ENCODE results near the gene SREK1.

The SREK1 gene

DNA sequence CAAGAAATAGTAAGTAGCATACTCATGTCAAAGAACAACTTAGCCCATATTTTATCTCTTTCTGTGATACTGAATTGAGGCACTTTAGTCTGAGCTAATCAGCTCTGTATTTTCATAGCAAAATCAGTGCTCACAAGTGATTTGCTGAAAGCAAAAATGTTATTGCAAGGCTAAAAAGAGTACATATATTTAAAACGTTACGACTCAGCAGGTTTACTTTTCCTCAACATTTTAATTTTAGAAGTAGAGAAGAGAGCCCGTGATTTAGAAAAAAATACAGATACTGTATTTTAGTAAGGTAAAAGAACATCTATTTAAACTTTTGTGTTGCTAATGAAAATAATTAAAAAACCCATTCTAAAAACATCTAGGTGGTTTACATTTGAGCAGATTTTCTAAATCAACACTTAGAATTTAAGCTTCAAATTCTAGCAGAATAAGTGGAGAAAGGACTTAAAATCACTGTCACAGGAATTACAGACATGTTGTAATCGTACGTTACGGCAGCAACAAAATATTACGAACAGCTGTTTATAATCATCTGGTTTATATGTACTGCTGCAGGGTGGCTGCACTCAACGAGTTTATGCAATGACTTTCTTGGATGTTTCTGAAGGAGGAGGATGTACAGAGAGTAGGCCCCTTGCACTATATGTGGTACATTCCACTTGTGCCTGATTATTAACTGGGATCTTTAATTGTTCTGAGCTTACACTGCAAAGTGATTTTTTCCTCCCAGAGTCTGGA is 20.1 kb downstream of the SREK1 start:
- no peak for DNase-seq
- no peak for ATAC-seq

DNA sequence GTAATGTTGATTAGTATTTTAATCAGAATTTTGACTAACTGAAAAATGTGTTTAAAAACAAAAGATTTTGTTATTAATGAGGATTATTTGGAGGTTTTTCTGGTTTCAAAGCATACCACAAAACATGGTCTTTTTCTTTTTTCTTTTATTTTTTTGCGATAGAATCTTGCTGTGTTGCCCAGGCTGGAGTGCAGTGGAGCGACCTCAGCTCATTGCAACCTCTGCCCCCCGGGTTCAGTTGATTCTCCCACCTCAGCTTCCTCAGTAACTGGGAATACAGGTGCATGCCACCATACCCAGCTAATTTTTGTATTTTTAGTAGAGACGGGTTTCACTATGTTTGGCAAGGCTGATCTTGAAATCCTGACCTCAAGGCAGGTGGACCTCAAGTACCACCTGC is 24.1 kb downstream of the SREK1 start:
- ATAC-seq (no peak), DNase-seq (no peak)

DNA sequence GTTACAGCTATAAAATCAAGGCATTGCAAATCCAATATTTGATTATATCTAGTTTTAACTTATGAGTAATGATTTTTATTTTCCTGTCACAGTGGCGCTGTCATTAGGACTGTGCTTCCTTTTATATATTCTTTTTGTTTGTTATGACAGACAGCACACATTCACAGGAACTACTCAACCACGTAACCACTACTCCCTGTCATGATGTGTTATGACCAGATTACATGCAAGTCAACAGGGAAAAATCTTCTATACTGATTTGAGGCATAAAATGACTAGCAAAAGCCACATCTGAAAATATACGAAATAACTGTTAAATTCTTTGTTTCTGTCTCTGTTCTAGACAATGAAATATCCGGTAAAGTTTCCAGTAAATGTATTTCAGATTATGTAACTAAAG is 25.4 kb downstream of the SREK1 start:
- no peak for DNase-seq
- peak; percentile 74 for ATAC-seq

DNA sequence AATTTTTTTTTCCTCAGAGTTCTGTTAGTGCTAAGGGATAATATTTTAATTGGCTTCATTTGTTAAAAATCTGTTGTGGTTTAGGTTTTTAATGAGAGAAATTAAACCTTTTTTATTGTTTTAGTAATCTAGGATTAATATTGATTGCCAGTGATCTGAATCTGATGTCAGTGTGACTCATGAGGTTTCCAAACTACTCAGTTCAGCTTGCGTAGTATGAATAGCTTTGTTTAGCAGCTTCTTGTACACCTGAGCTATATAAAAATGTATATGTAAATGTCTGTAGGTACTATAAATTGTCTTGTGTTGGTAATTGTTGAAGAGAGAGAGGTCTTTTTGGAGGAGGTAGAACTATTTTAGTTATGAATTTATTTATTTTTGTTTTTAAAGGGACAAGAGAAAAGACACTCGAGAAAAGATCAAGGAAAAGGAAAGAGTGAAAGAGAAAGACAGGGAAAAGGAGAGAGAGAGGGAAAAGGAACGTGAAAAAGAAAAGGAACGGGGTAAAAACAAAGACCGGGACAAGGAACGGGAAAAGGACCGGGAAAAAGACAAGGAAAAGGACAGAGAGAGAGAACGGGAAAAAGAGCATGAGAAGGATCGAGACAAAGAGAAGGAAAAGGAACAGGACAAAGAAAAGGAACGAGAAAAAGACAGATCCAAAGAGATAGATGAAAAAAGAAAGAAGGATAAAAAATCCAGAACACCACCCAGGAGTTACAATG is 26.3 kb downstream of the SREK1 start:
- no peak for ATAC-seq
- DNase-seq, result no peak

DNA sequence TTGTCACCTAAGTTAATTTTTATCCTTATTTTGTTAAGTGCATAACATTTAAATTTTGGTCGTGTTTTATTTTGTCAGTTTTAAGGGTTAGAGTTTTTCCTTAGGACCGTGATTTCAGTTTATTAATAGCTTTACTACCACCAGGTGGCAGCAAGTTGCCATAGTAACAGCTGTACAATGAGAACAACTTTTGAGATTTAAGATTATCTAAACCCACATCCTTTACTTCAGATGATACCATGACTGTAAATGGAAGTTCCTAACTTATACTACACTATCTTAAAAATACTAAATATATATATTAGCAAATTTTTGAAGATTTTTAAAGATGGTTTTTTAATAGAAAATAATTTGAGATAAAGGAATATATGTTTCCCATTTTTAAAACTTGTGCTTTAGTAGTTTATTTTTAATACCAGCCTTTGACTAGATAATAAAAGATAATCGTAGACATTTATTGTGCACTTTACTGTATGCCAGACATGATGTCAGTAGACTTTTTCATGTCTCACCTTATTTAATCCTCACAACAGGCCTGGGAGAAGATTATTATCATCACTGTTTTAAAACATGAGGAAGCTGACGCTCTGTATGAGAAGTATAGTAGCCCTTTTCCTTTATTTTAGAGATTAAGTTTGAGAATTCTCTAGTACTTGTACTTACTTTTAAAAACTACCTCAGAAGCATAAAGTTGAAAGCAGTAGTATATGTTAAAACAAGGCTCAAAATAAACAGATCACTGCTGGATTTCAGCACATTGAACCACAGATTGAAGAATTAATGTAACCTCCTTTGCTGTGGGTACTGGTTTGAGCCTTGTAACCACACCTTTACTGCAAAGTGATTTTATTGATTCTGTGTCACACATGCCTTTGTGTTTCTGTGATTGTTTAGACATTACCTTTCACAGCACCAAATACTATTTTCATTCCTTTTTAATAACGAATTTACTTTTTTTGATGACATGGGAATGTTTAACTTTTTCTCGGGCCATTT is 27.5 kb downstream of the SREK1 start:
- DNase-seq (peak; percentile 38), ATAC-seq (no peak)

DNA sequence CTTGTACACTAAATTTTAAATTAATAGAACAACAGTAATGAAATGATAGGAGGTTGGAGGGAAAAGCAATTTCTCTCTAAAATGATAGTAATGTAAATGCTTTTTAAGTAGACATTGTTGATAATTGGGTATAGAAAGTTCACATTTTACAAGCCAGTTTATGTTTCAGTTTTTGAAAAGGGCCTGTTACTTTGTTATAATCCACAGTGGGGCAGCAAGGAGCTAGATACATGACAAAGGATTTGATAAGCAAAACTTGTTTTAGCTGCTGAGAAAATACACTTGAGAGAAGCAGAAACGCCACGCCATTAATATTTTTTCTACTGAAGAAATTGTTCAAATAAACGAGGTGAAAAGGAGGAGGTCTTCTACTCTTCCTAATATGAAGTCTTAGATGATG is 30.2 kb downstream of the SREK1 start:
- ATAC-seq, result no peak
- DNase-seq, result no peak

DNA sequence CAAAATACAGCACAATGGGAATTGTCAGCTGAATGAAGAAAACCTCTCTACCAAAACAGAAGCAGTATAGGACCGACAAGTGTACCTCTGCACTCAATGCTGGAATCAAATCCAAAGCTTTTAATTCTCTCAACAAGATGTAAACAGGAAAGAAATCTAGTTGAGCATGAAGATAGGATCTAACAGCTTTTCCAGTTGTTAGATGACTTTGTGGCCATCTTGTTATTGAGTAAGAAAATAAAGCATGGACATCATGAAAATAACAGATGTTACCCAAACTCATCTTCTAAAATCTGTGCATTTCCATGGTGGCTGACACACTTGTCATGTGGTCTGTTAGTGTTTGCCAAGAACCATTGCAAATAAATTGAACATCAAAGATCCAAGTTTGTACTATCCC is 34.7 kb downstream of the SREK1 start:
- ATAC-seq (no peak), DNase-seq (no peak)

DNA sequence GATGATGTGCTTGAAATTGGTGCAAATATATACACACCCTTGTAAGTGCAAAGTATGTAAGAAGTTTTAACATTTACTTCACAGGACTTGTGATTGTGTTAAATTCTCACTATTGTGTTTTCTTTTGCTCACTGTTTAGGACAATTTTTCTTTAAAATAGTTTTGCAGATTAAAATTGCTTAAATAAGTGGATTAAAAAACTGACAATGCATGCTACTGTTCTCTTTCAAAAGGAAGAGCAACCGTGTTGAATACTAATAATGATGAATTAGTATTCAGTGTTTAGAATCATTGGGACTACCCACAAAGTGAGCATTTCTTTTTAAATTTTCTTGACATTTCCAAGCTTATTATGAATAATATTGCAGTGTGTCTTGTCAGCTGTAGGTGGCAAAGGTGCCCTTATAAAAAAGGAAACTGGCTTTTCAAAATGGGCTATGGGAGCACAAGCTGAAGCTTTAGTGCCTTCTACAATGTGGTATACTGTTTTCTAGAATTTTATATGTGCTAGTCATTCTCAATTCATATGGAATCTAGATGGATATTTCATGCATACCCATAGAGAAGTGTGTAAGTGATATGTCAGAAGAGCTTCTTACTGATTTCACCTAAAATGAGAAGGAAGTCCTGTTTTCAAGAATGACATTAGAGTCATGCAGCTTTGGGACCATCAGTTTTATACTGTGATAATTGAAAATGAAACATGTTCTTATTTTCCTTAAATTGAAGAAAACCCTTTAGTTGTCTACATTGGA is 35.4 kb downstream of the SREK1 start:
- ATAC-seq, result no peak

DNA sequence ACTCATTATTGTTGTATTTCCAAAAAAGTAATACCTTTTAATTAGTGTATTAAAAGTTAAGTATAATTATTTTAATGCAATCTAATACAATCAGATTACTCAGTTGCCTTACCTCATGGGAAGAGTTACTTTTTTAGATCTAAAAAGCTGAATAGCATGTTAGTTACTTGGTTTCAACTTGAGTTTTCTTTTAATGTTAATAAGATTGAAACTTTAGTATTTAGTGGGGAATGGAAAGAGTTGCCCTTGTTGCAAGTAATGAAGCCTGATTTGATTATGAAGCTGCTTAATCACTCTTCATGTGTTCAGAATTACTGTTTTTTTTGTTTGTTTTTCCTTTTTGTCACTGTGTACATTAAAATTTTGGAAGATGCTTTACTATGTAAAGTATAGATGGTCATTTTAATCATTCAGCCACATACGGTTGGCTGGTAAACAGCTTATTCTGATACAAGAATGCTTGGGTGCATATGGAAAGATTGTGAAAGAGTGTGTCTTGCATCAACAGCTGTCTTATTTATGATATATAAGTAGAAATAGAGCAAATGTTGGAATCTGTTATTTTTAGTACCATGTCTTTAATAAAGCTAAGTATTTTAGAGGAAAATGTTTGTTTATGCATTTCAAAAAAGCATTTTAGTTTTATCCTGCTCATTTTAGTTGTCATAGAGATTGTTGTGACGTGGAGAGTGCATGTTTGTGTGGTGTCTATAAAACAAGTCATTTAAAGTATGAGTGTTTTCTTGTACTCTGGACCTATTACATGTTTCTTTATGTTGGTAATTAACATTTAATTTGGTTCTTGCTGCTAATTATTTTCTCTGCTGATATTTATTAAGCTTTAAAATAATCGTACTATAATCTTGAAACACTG is 36.4 kb downstream of the SREK1 start:
- ATAC-seq (no peak), DNase-seq (no peak)

More for the DNA sequence above, 35.4 kb downstream of the SREK1 start:
- DNase-seq, result no peak

DNA sequence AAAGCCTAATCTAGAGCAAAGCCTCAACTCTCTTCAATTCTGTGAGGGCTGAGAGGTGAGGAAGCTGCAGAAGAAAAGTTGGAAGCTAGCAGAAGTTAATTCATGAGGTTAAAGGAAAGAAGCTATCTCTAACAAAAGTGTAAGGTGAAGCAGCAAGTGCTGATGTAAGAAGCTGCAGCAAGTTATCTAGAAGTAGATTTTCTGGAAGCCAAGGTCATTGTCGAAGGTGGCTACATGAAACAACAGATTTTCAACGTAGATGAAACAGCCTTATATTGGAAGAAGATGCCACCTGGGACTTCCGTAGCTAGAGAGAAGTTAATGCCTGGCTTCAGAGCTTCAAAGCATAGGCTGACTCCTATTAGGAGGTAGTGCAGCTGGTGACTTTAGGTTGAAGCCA is 42.0 kb downstream of the SREK1 start:
- ATAC-seq, result no peak
- no peak for DNase-seq

DNA sequence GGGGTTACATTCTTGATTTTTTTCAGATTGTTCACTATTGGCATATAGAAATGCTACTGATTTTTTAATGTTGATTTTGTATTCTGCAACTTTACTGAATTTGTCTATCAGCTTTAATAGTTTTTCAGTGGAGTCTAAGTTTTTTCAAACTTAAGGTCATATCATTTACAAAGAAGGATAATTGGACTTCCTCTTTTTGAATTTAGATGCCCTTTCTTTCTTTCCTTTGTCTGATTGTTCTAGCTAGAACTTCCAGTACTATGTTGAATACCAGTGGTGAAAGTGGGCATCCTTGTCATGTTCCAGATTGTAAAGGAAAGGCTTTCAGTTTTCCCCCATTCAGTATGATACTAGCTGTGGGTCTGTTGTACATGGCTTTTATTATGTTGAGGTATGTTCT is 49.3 kb downstream of the SREK1 start:
- ATAC-seq (no peak), DNase-seq (no peak)

DNA sequence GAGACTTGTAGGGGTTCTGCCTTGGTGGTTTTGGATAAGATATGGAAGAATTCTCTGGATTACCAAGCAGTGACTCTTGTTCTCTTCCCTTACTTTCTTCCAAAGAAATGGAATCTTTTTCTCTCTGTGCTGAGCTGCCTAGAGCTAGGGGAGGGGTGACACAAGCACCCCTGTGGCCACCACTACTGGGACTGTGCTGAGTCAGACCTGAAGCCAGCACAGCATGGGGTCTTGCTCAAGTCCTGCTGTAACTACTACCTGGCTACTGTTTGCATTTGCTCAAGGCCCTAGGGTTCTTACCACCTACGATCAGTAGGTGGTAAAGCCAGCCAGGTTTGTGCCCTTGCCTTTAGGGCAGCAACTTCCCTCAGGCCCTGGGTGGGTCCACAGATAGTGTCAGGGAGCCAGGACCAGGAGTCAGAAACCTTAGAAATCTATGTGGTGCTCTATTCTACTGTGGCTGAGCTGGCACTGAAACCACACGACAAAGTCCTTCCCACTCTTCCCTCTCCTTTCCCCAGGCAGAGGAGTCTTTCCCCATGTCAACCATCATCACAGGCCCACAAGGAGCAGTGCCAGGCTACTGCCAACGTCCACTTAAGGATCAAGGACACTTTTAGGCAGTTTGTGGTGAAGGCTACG is 53.8 kb downstream of the SREK1 start:
- ATAC-seq (no peak), DNase-seq (no peak)

DNA sequence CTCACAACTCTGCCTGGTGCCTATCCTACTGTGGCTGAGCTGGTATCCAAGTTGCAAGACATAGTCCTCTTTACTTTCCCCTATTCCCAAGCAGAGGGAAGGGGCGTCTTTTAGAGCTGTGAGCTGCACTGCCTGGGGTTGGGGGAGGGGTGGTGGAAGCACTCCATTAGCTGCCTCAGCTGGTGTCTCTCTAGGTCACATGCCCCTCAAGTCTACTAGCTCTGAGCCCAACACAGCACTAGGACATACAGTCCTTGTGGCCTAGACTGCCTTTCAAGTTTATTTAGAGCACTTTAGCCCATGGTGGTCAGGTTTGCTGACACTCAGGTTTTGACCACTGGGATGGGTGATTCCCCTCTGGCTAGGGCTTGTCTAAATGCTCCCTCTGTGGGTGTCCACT is 54.7 kb downstream of the SREK1 start:
- no peak for DNase-seq
- no peak for ATAC-seq

DNA sequence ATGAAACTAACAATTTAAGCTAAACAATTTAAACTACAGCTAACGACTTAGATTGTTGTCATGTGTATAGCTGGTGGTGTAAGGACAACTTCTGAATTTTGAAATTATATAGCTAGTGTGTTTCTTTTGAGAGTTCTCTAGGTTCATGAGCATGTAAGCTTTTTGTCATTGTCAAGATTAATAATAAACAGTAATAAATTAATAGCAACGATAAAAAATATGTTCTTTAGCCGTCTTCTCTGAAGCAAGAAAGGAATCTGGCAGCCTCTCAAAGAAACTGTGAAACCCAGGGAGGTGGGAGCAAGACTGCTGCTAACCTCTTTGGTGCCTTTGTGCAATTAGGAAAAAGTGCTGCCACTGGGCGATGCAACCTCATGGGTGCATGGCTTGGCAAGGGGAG is 59.4 kb downstream of the SREK1 start:
- ATAC-seq (no peak), DNase-seq (no peak)

DNA sequence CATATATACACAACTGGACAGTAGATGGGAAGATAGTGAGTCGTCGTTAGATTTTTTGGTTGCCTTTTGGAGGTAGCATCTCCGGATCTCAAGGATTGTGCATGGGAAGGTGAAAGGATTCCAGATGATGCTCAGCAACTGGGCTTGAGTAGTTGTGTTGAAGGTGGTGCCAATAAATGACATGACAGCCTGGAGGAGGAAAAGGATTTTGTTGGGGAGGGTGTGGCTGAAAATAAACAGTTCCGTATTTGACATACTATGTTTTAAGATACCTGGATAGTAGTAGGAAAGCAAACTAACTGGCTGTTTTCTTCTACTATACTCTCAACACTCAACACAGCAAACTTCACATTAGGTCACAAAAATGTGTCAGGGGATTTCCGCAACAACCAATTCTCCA is 62.4 kb downstream of the SREK1 start:
- DNase-seq (no peak), ATAC-seq (no peak)

DNA sequence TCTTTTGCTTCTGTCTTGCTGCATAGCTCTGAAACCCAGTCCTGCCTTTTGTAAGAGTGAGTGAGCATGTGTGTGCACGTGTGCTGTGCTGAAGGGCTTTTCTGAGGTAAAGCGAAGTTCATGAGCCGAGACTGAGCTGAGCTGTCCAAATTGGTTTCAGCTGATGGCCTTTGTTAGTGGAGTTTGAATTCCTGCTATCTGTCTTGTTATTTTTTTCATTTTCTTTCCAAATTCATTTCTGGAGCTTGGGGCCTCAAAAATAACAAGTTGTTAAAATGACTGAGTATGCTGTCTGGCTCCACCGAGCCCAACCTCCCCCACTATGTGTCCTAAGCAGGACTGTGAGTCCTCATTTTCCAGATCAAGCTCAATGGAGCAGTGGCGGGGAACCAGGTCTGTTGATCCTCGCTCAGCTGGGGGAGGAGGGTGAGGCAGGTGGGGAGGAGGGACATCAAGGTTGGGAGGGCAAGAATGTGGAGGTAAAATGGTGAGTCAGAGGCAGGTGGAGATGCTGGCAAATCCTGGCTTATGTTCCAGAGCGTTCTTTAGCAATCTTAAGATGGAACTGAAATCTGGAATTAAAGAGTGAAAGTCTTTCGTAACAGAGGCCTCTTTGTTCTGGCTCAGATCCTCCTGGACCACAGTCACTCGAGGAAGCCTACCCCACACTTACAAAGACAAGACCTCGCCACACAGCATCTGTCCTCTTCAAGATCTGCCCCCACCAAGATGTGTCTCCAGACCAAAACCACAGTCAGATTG is 63.9 kb downstream of the SREK1 start:
- DNase-seq (no peak), ATAC-seq (no peak)

DNA sequence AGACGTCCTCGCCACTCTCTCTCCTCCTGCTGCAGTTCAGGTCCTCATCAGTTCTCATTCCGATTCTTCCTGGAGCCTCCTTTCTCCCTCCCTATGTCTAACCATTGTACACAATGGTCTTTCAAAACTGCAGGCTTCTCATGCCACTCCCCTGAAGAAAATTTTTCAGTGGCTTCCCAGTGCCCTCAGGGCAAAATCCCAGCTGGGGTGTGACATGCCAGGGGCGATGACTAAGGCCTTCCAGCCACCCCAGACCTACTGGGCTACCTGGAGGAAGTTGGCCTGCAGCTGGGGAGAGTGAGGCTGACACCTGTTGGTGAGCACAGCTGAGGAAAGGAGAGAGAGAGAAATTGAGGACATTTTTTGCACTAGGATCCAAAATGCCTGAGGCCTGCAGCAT is 65.2 kb downstream of the SREK1 start:
- peak; percentile 55 for ATAC-seq
- no peak for DNase-seq

DNA sequence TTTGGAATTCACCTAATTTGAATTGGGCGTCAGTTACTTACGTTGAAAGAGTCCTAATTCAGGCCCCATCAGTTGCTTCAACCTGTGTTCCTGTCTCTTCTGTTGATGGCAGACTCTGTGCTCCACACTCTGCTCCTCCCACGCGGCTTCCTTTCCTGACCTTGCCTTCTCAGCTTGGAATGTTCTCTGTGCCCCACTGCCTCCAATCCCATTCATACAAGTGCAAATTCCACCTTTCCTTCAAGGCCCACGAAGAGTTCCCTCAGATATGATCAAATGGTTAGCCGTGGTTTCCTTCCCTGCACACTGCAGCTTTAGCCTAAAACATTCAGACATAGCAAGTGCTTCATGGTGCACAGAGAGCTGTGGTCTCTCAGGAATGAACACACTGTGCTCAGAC is 65.7 kb downstream of the SREK1 start:
- DNase-seq, result no peak
- ATAC-seq, result no peak

DNA sequence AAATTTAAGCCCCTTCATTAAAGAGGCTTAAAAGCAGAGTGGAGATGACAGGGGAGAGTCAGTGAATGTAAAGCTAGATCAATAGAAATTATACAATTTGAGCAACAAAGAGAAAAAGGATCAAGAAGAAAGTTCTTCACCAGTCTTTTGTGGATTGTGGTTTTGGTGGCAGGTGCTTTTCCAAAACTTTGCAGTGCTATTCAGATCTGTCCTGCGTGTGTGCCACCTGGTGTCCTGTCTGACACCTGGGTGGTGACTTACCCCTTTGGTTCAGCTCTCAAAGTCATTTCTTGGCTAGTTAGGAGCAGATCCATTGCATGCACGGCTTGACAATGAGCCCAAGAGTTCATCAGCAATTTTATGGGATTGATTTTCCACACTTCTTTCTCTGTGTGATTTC is 69.4 kb downstream of the SREK1 start:
- ATAC-seq, result no peak
- DNase-seq, result no peak

DNA sequence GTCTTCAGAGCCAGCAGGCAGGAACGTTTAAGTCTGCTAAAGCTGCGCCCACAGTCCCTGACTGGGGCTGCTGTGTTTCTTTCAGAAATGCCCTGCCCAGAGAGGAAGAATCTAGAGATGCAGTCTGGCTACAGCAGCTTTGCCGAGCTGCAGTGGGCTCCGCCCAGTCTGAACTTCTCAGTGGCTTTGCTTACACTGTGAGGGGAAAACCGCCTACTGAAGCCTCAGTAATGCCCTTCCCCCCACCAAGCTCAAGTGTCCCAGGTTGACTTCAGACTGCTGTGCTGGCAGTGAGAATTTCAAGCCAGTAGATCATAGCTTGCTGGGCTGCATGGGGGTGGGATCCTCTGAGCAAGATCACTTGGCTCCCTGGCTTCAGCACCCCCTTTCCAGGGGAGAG is 78.4 kb downstream of the SREK1 start:
- DNase-seq (no peak), ATAC-seq (no peak)
